ENCODE results near the gene ANKS1A. TPM values are rescaled to one million over a fixed set of nuclear protein-coding genes. Genes with fewer than 3 reads are reported as not detected.
A peak's percentile ranks its signal among the peaks of the same experiment; 100 is the strongest.

ANKS1A gene
- total and polyA plus RNA-seq, 2 of the 4 experiments (the other 2 are of a cell fraction) = 7.2 to 7.5 TPM

GRCh38 chr6:35089216-35089934, 200.3 kb downstream of the ANKS1A start:
- Histone ChIP-seq H3K27ac (ENCODE audit: insufficient read depth, low read length) (no peak overlapping the region), H2AK9ac (replicated peaks; ENCODE audit: low read depth, low read length, poor library complexity) (peak overlapping the region; percentile 19), H4K20me1 (ENCODE audit: insufficient read depth, low read length) (no peaks in the 10 kb centered on the region; the same call in 1 of the 2 replicates), H2BK15ac (ENCODE audit: low read depth, low read length) (no peak overlapping the region), H3K14ac (replicated peaks; ENCODE audit: low read depth, low read length) (0 out of 2 replicates have a peak overlapping the region, but pooled peaks have one; percentile 17), H3K27me3 (ENCODE audit: control insufficient read depth, insufficient read depth, low read length) (no peaks in the 10 kb centered on the region), H3K4me2 (ENCODE audit: low read depth, low read length) (no peak overlapping the region), H3K79me1 (ENCODE audit: low read depth in 1 of 2, low read length in 2 of 2) (no peaks in the 10 kb centered on the region), H3K4ac (ENCODE audit: low read depth, low read length) (no peak overlapping the region), H3K4me3 (ENCODE audit: insufficient read depth, low read depth, low read length) (no peak overlapping the region), H2BK5ac (ENCODE audit: low read depth, low read length, poor library complexity, severe bottlenecking) (no peak overlapping the region), H2BK20ac (ENCODE audit: low read depth, low read length) (no peak overlapping the region), H3K9me3 (ENCODE audit: control insufficient read depth, insufficient read depth, low read length) (no peaks in the 10 kb centered on the region), H3K36me3 (ENCODE audit: control insufficient read depth, insufficient read depth, low read length) (peaks cover 36% of the 10 kb centered on the region), H4K8ac (ENCODE audit: low read depth in 2 of 2, low read length in 2 of 2) (no peak overlapping the region), H3K23ac (ENCODE audit: low read depth, low read length) (no peak overlapping the region), H3K9me1 (ENCODE audit: insufficient read depth, low read length) (peaks cover 33% of the 10 kb centered on the region), H4K91ac (ENCODE audit: insufficient read depth, low read depth, low read length) (no peak overlapping the region), H2AFZ (replicated peaks; ENCODE audit: low read length, poor library complexity) (no peak overlapping the region), H3K56ac (ENCODE audit: extremely low read depth, insufficient read depth, low read length) (no peak overlapping the region), H4K5ac (ENCODE audit: low read depth, low read length) (no peak overlapping the region), H3K4me1 (ENCODE audit: control insufficient read depth, insufficient read depth, low read length) (peaks cover 35% of the 10 kb centered on the region), H2AK5ac (ENCODE audit: low read depth, low read length) (no peak overlapping the region; the same call in 1 of the 2 replicates), H3K9ac (ENCODE audit: low read depth, low read length) (no peak overlapping the region), H2BK120ac (ENCODE audit: low read depth, low read length) (no peak overlapping the region), H3K18ac (ENCODE audit: low read depth, low read length) (no peak overlapping the region)
- ChIA-PET CTCF (interaction anchor here (1.0 kb wide), 1 partner anchor 39 kb away, joined by 3 read pairs; no protein-coding TSS in a partner anchor), POLR2A (ENCODE audit: unreplicated experiment) (no interaction called here)
- dilution Hi-C loops (cut with HindIII; ENCODE audit: low sequenced_read_pairs, unreplicated experiment) = no loop called here
- intact Hi-C loops (cut with micrococcal nuclease) = no loop called here
- DNase-seq = no peak
- in situ Hi-C loops (cut with MboI; ENCODE audit: low sequenced_read_pairs) = no loop called here
- WGBS, 2 experiments (ENCODE audit: extremely low coverage in 2 of 2, insufficient read length in 1 of 2) = 97% methylated on average over 13 of the region's 19 CpGs; no CpG with 5 or more reads in 1 of the 2 experiments
- BruUV-seq (replicated peaks) = no TSS peak
- ATAC-seq (ENCODE audit: low read depth) = no peak
- TF ChIP-seq, protein P1, sequence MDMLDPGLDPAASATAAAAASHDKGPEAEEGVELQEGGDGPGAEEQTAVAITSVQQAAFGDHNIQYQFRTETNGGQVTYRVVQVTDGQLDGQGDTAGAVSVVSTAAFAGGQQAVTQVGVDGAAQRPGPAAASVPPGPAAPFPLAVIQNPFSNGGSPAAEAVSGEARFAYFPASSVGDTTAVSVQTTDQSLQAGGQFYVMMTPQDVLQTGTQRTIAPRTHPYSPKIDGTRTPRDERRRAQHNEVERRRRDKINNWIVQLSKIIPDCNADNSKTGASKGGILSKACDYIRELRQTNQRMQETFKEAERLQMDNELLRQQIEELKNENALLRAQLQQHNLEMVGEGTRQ (IDR thresholded peaks at IDR 0.05; ENCODE audit: low read depth, low read length) = no peak
- TF ChIP-seq CEBPB (IDR thresholded peaks at IDR 0.05; ENCODE audit: low read depth, low read length) = no peak
- no peak for TF ChIP-seq NFE2L2 (IDR thresholded peaks at IDR 0.05; ENCODE audit: low read depth, low read length)
- no peak for TF ChIP-seq RAD21 (IDR thresholded peaks at IDR 0.05; ENCODE audit: low read length)
- TF ChIP-seq MXI1 (IDR thresholded peaks at IDR 0.05; ENCODE audit: borderline replicate concordance, low read depth, low read length) = no peak
- TF ChIP-seq CHD1 (IDR thresholded peaks at IDR 0.05; ENCODE audit: low read depth, low read length) = no peak
- TF ChIP-seq RFX5 (IDR thresholded peaks at IDR 0.05; ENCODE audit: low read depth, low read length) = no peak
- TF ChIP-seq POLR2A (IDR thresholded peaks at IDR 0.05; ENCODE audit: low read depth, low read length) = no peak
- TF ChIP-seq ELK1 (IDR thresholded peaks at IDR 0.05; ENCODE audit: borderline replicate concordance, low read depth, low read length) = no peak
- TF ChIP-seq, protein P2, sequence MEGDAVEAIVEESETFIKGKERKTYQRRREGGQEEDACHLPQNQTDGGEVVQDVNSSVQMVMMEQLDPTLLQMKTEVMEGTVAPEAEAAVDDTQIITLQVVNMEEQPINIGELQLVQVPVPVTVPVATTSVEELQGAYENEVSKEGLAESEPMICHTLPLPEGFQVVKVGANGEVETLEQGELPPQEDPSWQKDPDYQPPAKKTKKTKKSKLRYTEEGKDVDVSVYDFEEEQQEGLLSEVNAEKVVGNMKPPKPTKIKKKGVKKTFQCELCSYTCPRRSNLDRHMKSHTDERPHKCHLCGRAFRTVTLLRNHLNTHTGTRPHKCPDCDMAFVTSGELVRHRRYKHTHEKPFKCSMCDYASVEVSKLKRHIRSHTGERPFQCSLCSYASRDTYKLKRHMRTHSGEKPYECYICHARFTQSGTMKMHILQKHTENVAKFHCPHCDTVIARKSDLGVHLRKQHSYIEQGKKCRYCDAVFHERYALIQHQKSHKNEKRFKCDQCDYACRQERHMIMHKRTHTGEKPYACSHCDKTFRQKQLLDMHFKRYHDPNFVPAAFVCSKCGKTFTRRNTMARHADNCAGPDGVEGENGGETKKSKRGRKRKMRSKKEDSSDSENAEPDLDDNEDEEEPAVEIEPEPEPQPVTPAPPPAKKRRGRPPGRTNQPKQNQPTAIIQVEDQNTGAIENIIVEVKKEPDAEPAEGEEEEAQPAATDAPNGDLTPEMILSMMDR (conservative IDR thresholded peaks at IDR 0.05; ENCODE audit: low read depth, low read length) = no peak
- TF ChIP-seq BHLHE40 (IDR thresholded peaks at IDR 0.05; ENCODE audit: low read depth, low read length) = no peak
- TF ChIP-seq FOS (IDR thresholded peaks at IDR 0.05; ENCODE audit: low read depth, low read length) = no peak
- TF ChIP-seq RCOR1 (IDR thresholded peaks at IDR 0.05; ENCODE audit: insufficient replicate concordance, low read length) = no peak
- TF ChIP-seq MAZ (IDR thresholded peaks at IDR 0.05; ENCODE audit: borderline replicate concordance, low read depth, low read length) = no peak
- no peak for TF ChIP-seq SMC3 (IDR thresholded peaks at IDR 0.05; ENCODE audit: low read depth, low read length)

All from IMR-90 (cell line).